Dendritic cell treated with granulocyte-macrophage colony-stimulating factor and Interleukin-4, amounts not matched to agents 40 ng/mL and 50 ng/mL, for 4 days (primary cell): ENCODE data around the gene CRYGN.
A peak's percentile ranks its signal among the peaks of the same experiment; 100 is the strongest.

Experiments
- H3K27ac Mint-ChIP-seq: one replicate; pipeline ENCODE4 v1.8.0; 2022; ENCODE audit warnings: mild to moderate bottlenecking, mixed read lengths
- H3K27me3 Mint-ChIP-seq: one replicate; pipeline ENCODE4 v1.8.0; 2022; ENCODE audit warnings: mild to moderate bottlenecking, mixed read lengths
- H3K36me3 Mint-ChIP-seq: one replicate; pipeline ENCODE4 v1.8.0; 2022; ENCODE audit warnings: low read depth, mixed read lengths
- H3K4me1 Mint-ChIP-seq: one replicate; pipeline ENCODE4 v1.8.0; 2022; ENCODE audit warnings: low read depth, mixed read lengths
- H3K4me3 Mint-ChIP-seq: one replicate; pipeline ENCODE4 v1.8.0; 2022; ENCODE audit warnings: mild to moderate bottlenecking, moderate library complexity, mixed read lengths
- H3K9me3 Mint-ChIP-seq: one replicate; pipeline ENCODE4 v1.8.0; 2022; ENCODE audit warnings: mixed read lengths
- intact Hi-C: fragments of 100-400 bp; cut with micrococcal nuclease; formaldehyde crosslinking; loops from one replicate; pipeline ENCODE4 v1.15.0; 2022

CRYGN gene

DNA sequence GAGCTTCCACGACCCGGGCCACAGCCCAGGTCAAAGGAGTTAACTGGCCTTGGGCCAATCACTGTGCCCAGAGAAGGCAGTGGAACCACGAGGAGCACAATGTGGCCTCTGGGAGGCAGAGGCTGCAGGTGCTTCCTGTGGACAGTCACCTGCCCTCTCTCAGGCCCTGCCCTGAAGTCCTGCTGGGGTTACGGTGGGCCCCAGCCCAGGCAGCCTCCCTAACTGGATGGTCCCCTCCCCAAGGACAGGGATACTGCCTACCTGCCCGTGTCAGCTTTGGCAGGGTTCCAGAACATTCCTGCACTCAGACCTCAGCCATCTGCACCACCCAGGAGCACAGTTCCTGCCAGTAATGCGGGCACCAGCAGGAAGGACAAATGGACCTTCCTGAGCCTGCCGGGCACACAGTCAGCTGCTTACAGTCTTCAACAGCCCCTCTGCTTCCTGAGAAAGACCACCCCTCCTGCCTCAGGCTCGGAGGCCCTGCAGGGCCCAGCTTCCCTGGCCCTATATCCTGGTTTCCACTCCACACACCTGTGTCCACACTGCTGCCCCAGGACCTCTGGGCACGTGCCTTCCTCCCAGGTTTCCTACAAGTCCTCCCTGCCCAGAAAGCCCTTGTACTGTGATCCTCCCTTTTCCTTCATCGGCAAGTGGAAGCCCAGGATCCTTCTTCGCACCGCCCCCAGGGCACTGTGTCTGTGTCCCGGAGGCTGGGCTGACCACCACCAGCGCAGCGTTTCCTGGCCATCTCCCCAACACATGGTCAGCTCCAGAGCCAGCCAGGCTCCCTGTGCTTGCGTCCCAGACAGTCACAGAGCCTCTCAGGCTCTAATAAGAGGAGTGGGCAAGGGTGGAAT, 53.4 kb downstream of the CRYGN start:
- no peak overlapping the region for H3K27ac Mint-ChIP-seq
- intact Hi-C loops = no loop called here
- H3K9me3 Mint-ChIP-seq = no peaks in the 10 kb centered on the region
- H3K4me1 Mint-ChIP-seq = peaks cover 27% of the 10 kb centered on the region
- H3K4me3 Mint-ChIP-seq = no peak overlapping the region
- H3K36me3 Mint-ChIP-seq = no peaks in the 10 kb centered on the region
- H3K27me3 Mint-ChIP-seq = peaks cover 81% of the 10 kb centered on the region

DNA sequence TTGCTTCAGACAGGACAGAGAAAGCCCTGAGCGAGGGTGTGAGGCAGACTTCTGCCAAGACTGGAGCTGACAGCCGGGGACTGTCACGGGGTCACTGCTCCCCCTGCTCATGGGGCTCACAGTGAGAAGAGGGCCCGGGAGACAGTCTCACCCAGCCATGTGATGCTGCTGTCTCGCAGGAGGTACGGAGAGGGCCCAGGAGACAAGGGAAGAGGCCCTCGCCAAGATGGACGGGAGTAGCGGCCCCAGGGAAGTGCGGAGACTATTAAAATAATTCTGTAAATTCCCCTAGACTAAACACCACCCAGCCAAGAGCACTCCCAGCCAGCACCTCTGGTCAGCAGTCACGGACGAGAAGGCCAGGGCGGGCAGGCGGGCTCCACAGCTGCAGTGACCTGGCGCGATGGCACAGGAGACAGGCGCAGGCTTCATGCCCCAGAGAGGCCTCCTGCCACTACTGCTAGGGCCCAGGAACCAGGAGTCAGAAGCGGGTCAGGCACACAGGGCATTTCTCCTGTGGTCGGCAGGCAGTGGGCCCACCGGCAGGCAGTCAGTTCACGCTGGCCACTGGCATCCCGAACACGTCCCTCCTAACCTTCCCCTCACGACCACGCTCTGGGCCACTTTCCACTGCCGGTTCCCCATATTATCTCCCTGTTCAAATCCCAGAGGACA, 54.2 kb downstream of the CRYGN start:
- H3K36me3 Mint-ChIP-seq = no peaks in the 10 kb centered on the region
- H3K9me3 Mint-ChIP-seq = no peaks in the 10 kb centered on the region
- H3K27ac Mint-ChIP-seq = no peak overlapping the region
- peaks cover 80% of the 10 kb centered on the region for H3K27me3 Mint-ChIP-seq
- no peak overlapping the region for H3K4me3 Mint-ChIP-seq
- H3K4me1 Mint-ChIP-seq = peaks cover 26% of the 10 kb centered on the region
- intact Hi-C loops = no loop called here

DNA sequence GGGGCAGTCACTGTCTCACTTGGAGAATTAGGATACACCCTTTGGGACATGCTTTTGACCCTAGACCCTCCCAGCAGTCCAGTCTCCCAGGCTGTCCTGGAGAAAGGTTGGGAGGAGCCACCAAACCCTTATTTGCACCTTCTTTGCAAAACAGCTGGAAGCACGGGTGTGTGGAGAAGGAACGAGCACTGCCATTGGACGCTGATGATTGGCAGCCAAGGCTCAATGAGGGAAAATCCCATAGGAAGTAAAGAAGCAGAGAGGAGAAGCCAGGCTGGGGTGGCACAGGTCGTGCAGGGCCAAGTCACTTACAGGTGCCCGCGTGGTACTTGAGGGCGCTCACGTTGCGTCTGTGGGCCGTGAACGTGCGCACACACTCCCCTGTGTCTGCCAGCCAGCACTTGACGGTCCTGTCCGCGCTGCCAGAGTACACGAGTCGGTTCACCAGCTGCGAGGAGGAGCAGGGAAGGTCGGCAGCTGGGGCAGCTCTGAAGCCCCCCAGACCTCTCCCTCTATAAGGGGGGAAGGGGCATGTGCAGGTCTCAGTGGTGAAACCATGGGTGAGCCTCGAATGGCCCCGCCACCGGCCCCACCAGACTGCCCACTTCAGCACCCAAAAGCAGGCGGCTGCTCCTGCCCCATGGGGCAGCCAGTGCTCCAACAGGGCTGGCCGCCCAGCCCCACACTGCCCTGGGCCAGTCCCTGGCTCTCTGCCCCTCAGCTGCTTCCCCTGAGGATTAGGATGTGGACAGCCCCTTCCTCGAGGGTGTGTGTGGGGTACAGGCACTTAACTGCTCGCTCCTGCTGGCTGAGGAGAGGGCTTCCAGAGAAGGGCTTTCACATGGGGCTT, 54.9 kb downstream of the CRYGN start:
- Mint-ChIP-seq H3K4me3 (no peak overlapping the region), H3K4me1 (peaks cover 26% of the 10 kb centered on the region), H3K36me3 (peaks cover 4% of the 10 kb centered on the region), H3K9me3 (no peaks in the 10 kb centered on the region), H3K27me3 (peaks cover 78% of the 10 kb centered on the region), H3K27ac (no peak overlapping the region)
- intact Hi-C loops = no loop called here

DNA sequence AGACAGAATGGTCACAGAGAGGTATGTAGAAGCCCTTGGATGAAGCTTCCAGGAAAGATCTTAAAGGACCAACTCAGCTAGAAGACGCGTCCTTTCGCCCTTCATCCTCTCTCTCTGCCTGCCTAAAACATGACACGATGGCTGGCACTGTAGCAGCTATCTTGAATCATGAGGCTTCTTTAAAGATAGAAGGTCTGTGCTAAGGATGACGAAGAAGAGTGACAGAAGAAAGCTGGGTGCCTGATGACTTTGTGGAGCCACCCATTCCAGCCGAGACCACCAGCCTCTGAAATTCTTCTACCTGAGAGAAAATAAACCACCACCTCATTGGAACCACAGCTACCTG, 55.6 kb downstream of the CRYGN start:
- Mint-ChIP-seq H3K9me3 (no peaks in the 10 kb centered on the region), H3K36me3 (peaks cover 11% of the 10 kb centered on the region), H3K4me1 (peaks cover 26% of the 10 kb centered on the region), H3K4me3 (no peak overlapping the region), H3K27ac (no peak overlapping the region), H3K27me3 (peaks cover 76% of the 10 kb centered on the region)
- intact Hi-C loops = no loop called here

DNA sequence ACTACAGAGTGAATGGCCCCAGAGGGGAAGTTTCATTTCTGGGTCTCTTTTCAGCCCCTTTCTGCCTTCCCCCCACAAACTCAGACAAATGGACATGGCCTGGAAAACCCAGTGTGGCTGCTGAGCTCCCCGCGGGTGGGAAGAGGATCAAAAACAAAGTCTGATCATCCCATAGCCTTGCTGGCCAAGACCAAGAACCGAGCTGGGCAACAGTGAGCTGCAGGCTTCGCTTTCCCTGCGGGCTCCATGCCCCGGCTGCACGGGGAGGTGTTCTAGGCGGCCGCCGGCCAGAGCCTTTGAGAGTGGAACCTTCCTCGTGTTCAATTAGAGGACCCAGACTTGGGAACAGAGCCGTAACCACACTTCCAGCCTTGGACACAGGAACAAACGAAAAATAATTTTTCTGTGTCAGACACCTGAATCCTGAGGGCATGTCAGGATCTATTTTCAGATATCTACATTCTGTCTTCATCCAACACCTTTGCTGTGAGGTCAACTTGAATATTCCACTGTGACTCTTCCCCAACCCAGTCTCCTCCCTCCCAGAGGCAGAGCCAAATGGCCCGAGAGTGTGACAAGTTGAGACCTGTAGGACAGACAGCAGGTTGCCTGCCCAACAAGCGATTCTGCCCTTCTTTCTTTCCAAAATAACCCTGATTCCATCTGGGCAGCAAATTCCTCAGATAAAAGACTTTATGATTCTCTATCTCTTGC, 56.1 kb downstream of the CRYGN start:
- H3K4me3 Mint-ChIP-seq = no peak overlapping the region

DNA sequence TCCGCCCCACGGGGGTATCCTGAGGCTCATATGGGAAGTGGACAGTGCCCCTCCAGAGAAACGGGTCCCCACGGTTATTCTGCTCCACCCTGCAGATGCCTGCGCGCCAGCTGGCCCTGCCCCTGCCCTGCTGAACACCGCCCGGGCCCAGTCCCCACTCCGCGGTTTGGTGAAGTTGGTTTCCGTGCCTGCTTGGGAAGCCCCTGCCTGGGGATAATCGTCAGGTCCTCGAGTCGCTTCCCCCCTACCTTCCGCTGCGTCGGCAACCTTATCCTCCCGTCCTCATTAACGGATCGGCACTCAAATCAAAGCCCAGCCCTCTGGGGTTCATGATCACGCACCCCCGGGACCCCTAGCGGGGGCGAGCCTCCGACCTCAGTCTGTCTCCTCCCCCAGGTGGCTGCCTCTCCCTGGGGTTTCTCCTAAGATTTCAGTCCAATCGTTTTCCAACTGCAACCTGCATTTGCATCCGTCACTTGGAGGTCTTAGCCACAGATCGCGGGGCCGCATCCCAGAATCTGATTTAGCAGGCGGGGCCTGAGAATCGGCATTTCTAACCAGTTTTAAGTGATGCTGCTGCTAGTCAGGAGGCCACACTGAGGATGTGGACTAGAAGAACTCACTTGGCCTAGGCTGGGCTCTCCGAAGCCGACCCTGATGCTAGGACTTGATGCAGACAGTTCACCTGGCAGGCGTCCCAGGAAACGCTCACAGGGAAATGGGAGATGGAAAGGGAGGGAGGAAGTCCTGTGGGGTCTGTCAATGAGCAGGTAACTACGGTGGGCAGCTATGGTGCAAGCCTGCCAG, 57.7 kb downstream of the CRYGN start:
- Mint-ChIP-seq H3K4me3 (peak overlapping the region; percentile 30), H3K36me3 (peaks cover 31% of the 10 kb centered on the region), H3K27me3 (peaks cover 63% of the 10 kb centered on the region), H3K27ac (no peak overlapping the region), H3K9me3 (no peaks in the 10 kb centered on the region), H3K4me1 (peaks cover 26% of the 10 kb centered on the region)
- intact Hi-C loops = no loop called here

More for the DNA sequence above, 56.1 kb downstream of the CRYGN start:
- peaks cover 26% of the 10 kb centered on the region for H3K4me1 Mint-ChIP-seq
- no peak overlapping the region for H3K27ac Mint-ChIP-seq
- peaks cover 71% of the 10 kb centered on the region for H3K27me3 Mint-ChIP-seq
- H3K36me3 Mint-ChIP-seq = peaks cover 16% of the 10 kb centered on the region
- intact Hi-C loops = no loop called here
- H3K9me3 Mint-ChIP-seq = no peaks in the 10 kb centered on the region

DNA sequence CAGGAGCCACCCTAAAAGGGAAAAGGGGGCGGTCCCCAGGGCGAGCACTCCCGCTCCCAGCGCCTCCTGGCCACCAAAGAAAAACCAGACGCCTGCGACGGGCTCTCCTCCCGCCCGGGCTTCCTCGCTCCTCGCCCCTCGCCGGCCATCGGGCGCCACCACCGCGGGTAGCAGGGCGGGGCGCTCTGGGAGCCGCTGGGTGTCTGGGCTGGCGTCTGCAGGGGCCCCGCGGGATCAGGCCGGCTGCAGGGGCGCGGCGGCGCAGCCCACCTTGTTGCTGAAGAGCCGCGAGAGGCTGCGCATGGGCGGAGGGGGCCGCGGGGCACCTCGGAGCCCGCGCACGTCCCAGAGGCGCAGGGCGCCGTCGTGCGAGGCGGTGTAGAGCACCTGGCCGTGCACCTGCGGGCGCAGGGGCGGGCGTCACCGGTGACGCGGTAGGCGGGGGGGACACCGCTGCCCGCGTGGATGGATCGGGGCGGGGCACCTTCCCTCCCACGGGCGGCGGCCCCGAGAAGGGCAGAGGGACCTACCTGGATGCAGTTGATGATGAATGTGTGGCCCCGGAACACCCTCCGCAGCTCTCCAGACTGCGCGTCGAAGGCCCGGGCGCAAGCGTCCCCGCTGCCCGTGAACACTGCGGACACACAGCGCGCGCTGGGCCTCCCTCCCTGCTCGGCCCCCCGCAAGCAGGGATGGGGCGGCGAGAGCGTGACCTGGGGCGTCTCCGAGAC, 58.4 kb downstream of the CRYGN start:
- intact Hi-C loops = no loop called here
- Mint-ChIP-seq H3K27ac (no peak overlapping the region), H3K27me3 (peaks cover 55% of the 10 kb centered on the region), H3K4me3 (peak overlapping the region; percentile 63), H3K4me1 (peaks cover 26% of the 10 kb centered on the region), H3K36me3 (peaks cover 39% of the 10 kb centered on the region), H3K9me3 (no peaks in the 10 kb centered on the region)

DNA sequence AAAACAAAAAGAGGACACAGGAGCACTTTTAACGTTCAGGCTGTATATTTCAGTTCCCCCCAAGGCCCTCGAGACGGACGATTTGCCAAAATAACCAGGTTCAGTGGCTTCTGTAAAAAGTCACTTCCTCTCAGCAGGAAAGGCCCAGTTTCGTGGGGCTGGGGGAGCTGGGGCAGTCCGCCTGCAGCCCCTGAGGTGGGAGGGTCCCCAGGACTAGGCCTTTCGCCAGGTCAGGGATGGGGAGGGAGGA, 58.9 kb downstream of the CRYGN start:
- H3K4me3 Mint-ChIP-seq = peak overlapping the region; percentile 63
- H3K27ac Mint-ChIP-seq = peak overlapping the region; percentile 67
- H3K36me3 Mint-ChIP-seq = peaks cover 44% of the 10 kb centered on the region
- intact Hi-C loops = no loop called here
- H3K27me3 Mint-ChIP-seq = peaks cover 52% of the 10 kb centered on the region
- H3K9me3 Mint-ChIP-seq = no peaks in the 10 kb centered on the region
- H3K4me1 Mint-ChIP-seq = peaks cover 26% of the 10 kb centered on the region

DNA sequence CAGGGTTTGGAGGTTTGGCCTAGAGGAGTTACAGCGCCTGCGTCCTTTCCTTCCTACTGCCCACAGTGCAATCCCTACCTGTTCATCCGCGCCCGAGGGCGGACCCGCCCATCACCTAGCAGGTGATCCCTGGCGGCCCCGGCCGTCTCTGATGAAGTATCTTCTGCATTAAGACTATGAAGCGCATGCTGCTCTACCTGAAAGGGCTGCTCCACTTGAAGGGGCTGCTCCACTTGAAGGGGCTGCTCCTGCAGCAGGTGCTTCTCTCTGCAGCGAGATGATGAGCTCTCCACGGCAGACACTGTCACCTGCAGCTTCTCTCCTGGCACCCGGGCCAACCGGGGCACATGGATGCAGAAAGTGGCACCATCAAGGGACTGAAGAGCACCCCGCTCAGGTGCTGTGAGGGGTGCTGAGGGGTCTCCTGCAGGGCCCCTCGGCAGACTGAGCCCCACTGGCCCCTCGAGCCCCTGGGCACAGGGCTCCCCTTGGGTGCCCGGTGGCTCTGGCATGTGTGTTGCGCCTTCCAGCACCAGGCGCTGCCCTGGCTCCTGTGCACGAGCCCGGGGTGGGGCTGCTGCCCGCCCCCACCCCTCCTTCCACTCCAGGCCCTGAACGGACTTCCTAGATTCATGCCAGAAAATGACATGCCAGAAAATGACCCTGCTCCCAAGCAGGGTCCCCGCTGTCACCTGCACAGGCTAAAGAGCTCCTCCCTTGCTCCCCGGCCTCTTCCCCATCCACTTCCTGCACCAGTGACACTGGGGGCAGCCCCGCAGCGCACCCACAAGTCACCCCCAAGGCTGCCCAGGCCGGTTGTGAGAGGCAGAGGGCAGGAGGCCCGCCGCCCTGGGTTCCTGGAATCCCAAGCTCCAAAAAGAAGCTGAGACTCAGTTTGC, 59.5 kb downstream of the CRYGN start:
- H3K4me1 Mint-ChIP-seq = peaks cover 26% of the 10 kb centered on the region
- H3K27ac Mint-ChIP-seq = peak overlapping the region; percentile 67
- peak overlapping the region; percentile 63 for H3K4me3 Mint-ChIP-seq
- intact Hi-C loops = no loop called here
- H3K27me3 Mint-ChIP-seq = peaks cover 50% of the 10 kb centered on the region
- H3K36me3 Mint-ChIP-seq = peaks cover 50% of the 10 kb centered on the region
- no peaks in the 10 kb centered on the region for H3K9me3 Mint-ChIP-seq

DNA sequence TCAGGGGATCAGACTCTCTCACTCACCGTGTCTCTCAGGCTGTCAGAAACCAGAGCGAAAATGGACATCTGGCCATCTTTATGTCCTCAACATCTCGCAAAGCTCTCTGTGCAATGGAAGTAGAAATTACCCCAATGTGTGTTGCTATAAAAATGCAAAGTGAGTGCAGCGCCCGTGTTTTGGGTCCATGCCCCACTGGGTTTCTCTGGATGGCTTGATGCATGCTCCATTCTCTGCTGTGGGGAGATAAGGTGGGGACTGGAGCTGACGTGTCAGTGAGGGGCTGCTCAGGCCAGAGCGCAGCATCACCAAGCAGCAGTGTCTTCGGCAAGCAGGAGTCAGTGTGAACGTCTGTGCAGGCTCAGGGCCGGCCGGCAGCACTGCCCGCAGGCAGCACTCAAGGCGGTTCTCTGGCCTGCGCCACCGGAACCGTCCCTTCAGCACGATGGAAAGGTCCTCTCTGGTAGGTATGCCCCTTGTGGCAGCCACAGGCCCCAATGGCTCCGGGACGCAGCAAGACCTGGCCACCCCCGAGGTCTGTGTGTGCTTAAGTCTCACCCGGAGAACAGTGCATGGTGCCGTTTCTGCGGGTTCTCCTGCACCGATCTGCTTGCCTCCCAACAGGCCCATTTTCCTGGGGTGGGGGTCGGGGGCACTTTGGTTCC, 60.3 kb downstream of the CRYGN start:
- no peak overlapping the region for H3K4me3 Mint-ChIP-seq
- no peak overlapping the region for H3K27ac Mint-ChIP-seq
- intact Hi-C loops = no loop called here
- H3K4me1 Mint-ChIP-seq = peaks cover 26% of the 10 kb centered on the region
- peaks cover 58% of the 10 kb centered on the region for H3K36me3 Mint-ChIP-seq
- H3K27me3 Mint-ChIP-seq = peaks cover 47% of the 10 kb centered on the region
- H3K9me3 Mint-ChIP-seq = no peaks in the 10 kb centered on the region

DNA sequence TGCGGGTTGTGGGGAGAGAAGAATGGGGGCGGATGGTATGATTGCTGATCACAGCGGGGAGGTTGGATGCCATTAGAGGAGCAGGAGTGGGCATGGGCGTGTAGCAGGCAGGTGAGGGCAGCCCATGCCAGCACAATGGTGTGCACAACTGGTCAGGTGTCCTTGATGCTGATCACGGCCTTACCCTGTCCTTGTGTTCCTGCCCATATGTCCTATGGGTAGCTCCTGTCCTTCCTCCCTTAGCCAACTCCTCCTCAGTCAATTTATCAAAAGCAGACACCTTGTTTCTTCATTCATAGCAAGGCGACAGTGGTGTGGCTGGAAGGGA, 60.8 kb downstream of the CRYGN start:
- no peak overlapping the region for H3K27ac Mint-ChIP-seq
- H3K36me3 Mint-ChIP-seq = peaks cover 63% of the 10 kb centered on the region
- no peak overlapping the region for H3K4me3 Mint-ChIP-seq
- peaks cover 42% of the 10 kb centered on the region for H3K27me3 Mint-ChIP-seq
- H3K4me1 Mint-ChIP-seq = peaks cover 26% of the 10 kb centered on the region
- intact Hi-C loops = no loop called here
- no peaks in the 10 kb centered on the region for H3K9me3 Mint-ChIP-seq
